Measurements from ENCODE around the gene MAP3K20.

DNA sequence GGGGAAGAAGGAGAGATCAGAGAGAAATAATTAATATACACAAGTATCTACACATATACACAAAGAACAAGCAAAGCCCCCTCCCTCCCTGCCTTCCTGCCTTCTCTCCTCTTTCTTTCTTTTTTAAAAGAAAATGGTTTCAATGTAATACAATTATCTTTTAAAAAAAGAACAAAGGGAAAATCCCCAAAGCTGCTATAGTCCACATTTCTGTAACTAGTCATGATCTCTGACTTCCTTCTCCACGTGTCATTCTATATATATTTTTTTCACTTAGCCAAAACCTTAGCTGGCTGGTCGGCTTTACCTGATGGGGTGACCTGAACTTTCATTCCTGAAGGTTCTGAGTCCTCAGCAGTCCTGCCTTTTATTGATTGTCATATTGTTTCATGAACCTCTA lies 44.3 kb downstream of the MAP3K20 start:
- TF ChIP-seq, protein P1, sequence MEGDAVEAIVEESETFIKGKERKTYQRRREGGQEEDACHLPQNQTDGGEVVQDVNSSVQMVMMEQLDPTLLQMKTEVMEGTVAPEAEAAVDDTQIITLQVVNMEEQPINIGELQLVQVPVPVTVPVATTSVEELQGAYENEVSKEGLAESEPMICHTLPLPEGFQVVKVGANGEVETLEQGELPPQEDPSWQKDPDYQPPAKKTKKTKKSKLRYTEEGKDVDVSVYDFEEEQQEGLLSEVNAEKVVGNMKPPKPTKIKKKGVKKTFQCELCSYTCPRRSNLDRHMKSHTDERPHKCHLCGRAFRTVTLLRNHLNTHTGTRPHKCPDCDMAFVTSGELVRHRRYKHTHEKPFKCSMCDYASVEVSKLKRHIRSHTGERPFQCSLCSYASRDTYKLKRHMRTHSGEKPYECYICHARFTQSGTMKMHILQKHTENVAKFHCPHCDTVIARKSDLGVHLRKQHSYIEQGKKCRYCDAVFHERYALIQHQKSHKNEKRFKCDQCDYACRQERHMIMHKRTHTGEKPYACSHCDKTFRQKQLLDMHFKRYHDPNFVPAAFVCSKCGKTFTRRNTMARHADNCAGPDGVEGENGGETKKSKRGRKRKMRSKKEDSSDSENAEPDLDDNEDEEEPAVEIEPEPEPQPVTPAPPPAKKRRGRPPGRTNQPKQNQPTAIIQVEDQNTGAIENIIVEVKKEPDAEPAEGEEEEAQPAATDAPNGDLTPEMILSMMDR (IDR thresholded peaks at IDR 0.05), result no peak
- no peak for TF ChIP-seq POLR2A (IDR thresholded peaks at IDR 0.05)

All from thyroid gland (tissue), 4 donors.